Activated T-cell treated with anti-CD3 and anti-CD28 coated beads, Interleukin-2, amount 50 U/mL, for 4 hours (primary cell): ENCODE results near the gene MYO5B. TPM values are rescaled to one million over a fixed set of nuclear protein-coding genes. Genes with fewer than 3 reads are reported as not detected.

Source experiments
- ATAC-seq, 2 donors: fragments of 200-7000 bp; cut with Tn5 transposase; one replicate each; pipeline ENCODE4 v1.10.0; 2021
- DNase-seq: peaks from one replicate; pipeline ENCODE4 v3.0.0-alpha.2; 2020
- H3K27me3 Mint-ChIP-seq: one replicate; pipeline ENCODE4 v1.8.0; 2021; ENCODE audit warnings: low read depth, mixed read lengths
- H3K36me3 Mint-ChIP-seq: one replicate; pipeline ENCODE4 v1.8.0; 2022; ENCODE audit warnings: mixed read lengths; ENCODE audit not compliant: insufficient read depth
- H3K4me1 Mint-ChIP-seq: one replicate; pipeline ENCODE4 v1.8.0; 2021; ENCODE audit warnings: low read depth, mixed read lengths
- H3K4me3 Mint-ChIP-seq: one replicate; pipeline ENCODE4 v1.8.0; 2021; ENCODE audit warnings: mild to moderate bottlenecking, moderate library complexity, mixed read lengths
- H3K9me3 Mint-ChIP-seq: one replicate; pipeline ENCODE4 v1.8.0; 2021; ENCODE audit warnings: mixed read lengths
- total RNA-seq, 3 donors: library from RNA; stranded (reverse); gene quantifications; one replicate each; pipeline ENCODE4 v1.2.1, GENCODE V29; 2021

MYO5B gene
- total RNA-seq, 3 donors from 2014 or later = 0.13 to 0.14 (median 0.13) TPM

DNA sequence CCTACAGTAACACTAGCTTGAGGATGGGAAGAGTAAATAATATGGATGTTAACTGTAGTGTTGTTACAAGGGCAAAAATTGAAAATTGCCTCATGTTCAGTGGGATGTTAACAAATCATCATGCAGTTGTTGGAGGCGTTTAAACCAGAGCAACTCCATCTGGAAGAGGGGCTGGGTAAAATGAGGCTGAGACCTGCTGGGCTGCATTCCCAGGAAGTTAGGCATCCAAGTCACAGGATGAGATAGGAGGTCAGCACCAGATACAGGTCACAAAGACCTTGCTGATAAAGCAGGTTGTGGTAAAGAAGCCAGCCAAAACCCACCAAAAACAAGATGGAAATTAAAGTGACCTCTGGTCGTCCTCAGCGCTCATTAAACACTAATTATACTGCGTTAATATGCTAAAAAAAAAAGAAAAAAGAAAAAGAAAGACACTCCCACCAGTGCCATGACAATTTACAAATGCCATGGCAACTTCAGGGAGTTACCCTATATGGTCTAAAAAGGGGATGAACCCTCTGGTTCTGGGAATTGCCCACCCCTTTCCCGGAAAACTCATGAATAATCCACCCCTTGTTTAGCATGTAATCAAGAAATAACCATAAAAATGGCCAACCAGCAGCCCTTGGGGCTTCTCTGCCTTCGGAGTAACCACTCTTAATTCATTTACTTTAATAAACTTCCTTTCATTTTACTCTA, 101.4 kb downstream of the MYO5B start:
- DNase-seq (no peak), ATAC-seq (no peak)
- Mint-ChIP-seq H3K36me3 (no peaks in the 10 kb centered on the region), H3K4me1 (no peaks in the 10 kb centered on the region), H3K9me3 (no peaks in the 10 kb centered on the region), H3K4me3 (no peak overlapping the region), H3K27me3 (peaks cover 4% of the 10 kb centered on the region)

GRCh38 chr18:50092245-50092805, 102.6 kb downstream of the MYO5B start:
- H3K4me3 Mint-ChIP-seq = no peak overlapping the region
- ATAC-seq (no peak), DNase-seq (no peak)
- no peaks in the 10 kb centered on the region for H3K36me3 Mint-ChIP-seq
- H3K27me3 Mint-ChIP-seq = peaks cover 6% of the 10 kb centered on the region
- no peaks in the 10 kb centered on the region for H3K4me1 Mint-ChIP-seq
- no peaks in the 10 kb centered on the region for H3K9me3 Mint-ChIP-seq

- no peak for DNase-seq
- no peaks in the 10 kb centered on the region for H3K9me3 Mint-ChIP-seq
- no peak overlapping the region for H3K4me3 Mint-ChIP-seq
- H3K36me3 Mint-ChIP-seq = no peaks in the 10 kb centered on the region
- no peaks in the 10 kb centered on the region for H3K4me1 Mint-ChIP-seq
- H3K27me3 Mint-ChIP-seq = peaks cover 7% of the 10 kb centered on the region
- ATAC-seq = no peak
These were observed 103.3 kb downstream of the MYO5B start for GRCh38 chr18:50091509-50092244.

DNA sequence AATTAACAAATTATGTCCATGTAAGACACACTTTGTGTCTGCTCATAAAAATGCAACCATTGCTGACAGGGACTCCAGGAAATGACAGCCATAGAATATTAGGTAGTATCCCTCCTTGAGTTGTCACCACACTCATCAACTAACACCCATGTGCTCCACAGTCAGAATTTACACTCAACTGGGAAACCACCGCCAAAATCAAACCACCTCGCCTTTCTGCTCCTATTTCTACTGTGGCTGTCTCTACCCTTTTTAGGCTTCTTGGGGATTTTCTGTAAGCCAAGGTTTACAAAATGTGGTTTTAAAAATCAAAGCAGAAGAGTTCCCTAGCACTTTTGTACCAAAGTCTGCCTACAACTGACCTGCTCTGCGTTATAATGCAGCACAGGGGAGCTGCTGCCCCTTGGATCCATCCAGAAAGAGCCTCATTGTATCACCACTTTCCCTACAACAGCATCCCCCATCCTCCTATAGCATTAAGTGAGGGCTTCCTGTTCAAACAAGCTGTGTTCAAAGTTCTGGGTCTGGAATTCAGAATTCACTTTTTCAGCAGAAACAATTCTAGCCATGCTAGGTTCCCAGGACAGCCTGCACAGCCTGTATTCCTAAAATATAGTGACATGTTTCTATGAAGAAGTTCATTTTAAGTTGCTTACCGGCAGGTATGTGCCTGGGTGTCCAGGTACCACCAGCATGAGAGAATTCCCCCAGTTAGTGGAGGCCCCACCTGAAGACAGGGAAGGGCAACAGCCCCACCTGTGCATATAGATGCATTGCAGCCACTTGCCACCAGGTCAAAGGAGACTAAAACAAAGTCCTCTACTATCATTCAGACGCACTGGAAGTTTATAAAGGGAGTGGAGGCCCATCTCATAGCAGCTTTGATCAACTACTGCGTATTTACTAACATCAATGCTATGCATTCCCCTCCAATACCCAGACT, 104.3 kb downstream of the MYO5B start:
- no peaks in the 10 kb centered on the region for H3K36me3 Mint-ChIP-seq
- no peaks in the 10 kb centered on the region for H3K4me1 Mint-ChIP-seq
- no peaks in the 10 kb centered on the region for H3K9me3 Mint-ChIP-seq
- DNase-seq (no peak), ATAC-seq (no peak)
- H3K27me3 Mint-ChIP-seq = peaks cover 9% of the 10 kb centered on the region
- H3K4me3 Mint-ChIP-seq = no peak overlapping the region

DNA sequence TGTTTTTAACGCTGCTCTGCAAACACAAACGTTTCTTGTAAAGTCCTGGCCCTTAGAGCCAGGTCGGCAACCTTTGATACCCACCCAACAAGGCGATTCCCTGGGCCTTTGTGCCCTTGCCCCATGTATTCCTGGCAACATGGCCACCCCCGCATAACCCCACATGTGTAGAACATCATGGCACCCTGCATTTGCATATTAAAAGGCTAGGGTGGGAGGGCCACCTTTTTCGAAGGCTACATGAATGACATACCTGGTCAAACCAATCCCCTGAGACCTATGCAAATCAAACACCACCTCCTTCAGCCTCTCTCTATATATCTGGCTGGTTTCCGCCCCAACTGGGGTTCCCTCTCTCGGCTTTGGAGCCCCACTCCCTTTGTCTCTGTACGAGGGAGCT, 105.2 kb downstream of the MYO5B start:
- Mint-ChIP-seq H3K9me3 (no peaks in the 10 kb centered on the region), H3K36me3 (no peaks in the 10 kb centered on the region), H3K4me1 (no peaks in the 10 kb centered on the region), H3K4me3 (no peak overlapping the region), H3K27me3 (peaks cover 9% of the 10 kb centered on the region)
- ATAC-seq (no peak), DNase-seq (no peak)

DNA sequence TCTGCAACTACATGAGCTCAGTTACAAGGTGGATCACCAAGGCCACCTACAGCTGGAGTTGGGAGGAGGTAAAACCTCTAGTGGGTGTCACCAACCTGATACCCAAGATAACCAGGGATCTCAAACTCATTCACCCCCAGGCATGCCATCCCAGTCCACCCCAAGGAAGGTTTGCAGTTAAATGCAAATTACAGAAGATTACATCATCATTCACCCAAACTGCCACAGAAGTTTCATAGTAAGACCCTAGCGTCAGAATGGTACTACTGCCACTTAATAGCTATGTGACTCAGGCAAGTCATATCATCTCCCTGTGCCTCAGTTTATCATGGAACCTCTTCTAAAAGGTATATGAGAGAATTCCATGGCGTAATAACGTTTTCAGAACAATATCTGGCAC, 111.2 kb downstream of the MYO5B start:
- Mint-ChIP-seq H3K4me1 (no peaks in the 10 kb centered on the region), H3K9me3 (no peaks in the 10 kb centered on the region), H3K27me3 (peaks cover 21% of the 10 kb centered on the region), H3K36me3 (no peaks in the 10 kb centered on the region), H3K4me3 (no peak overlapping the region)
- ATAC-seq (no peak), DNase-seq (no peak)

- DNase-seq = no peak
- H3K4me3 Mint-ChIP-seq = no peak overlapping the region
- ATAC-seq = no peak
- H3K36me3 Mint-ChIP-seq = no peaks in the 10 kb centered on the region
- peaks cover 2% of the 10 kb centered on the region for H3K4me1 Mint-ChIP-seq
- H3K27me3 Mint-ChIP-seq = peaks cover 14% of the 10 kb centered on the region
- H3K9me3 Mint-ChIP-seq = no peaks in the 10 kb centered on the region
These were observed 113.9 kb downstream of the MYO5B start for GRCh38 chr18:50080932-50081560.

GRCh38 chr18:50080316-50080715, 114.6 kb downstream of the MYO5B start:
- peaks cover 8% of the 10 kb centered on the region for H3K4me1 Mint-ChIP-seq
- H3K9me3 Mint-ChIP-seq = no peaks in the 10 kb centered on the region
- DNase-seq (no peak), ATAC-seq (no peak)
- peaks cover 15% of the 10 kb centered on the region for H3K27me3 Mint-ChIP-seq
- no peak overlapping the region for H3K4me3 Mint-ChIP-seq
- H3K36me3 Mint-ChIP-seq = no peaks in the 10 kb centered on the region

DNA sequence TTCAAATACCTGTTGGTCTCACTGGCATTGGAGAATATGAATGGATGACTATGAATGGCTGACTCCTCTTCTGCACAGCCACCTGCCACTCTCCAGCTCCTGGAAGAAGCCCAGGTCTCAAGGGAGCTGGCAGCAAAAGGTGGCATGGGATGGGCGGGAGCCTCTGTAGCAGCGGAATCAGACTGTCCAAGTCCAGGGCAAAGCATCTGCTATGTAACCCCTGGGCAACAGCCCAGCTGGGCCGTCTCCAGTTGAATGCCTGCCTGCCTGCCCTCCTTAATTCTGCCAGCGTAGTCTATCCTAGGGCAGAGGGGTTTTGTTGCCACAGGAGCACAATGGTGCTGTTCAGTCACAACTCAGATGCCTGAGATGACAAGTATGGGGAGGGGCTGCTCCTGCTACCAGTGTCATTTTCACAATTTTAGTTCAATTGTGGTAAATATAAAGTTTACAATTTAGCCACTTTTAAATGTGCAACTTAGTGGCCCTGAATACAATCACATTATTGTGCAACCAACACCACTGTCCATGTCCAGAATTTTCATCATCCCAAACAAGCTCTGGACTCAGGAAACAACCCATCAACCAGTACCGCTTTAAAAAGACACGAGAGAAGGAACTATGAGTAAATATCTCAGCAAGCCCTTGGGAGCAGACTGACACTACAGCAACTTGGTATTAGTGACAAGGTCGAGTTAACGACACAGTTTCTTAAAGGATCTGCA, 115.2 kb downstream of the MYO5B start:
- H3K9me3 Mint-ChIP-seq = no peaks in the 10 kb centered on the region
- H3K27me3 Mint-ChIP-seq = peaks cover 15% of the 10 kb centered on the region
- no peak for ATAC-seq
- H3K4me3 Mint-ChIP-seq = no peak overlapping the region
- H3K36me3 Mint-ChIP-seq = no peaks in the 10 kb centered on the region
- no peak for DNase-seq
- peaks cover 8% of the 10 kb centered on the region for H3K4me1 Mint-ChIP-seq

- DNase-seq (no peak), ATAC-seq (no peak)
- H3K4me3 Mint-ChIP-seq = no peak overlapping the region
- no peaks in the 10 kb centered on the region for H3K36me3 Mint-ChIP-seq
- no peaks in the 10 kb centered on the region for H3K9me3 Mint-ChIP-seq
- H3K4me1 Mint-ChIP-seq = peaks cover 8% of the 10 kb centered on the region
- peaks cover 13% of the 10 kb centered on the region for H3K27me3 Mint-ChIP-seq
These were observed 118.7 kb downstream of the MYO5B start for GRCh38 chr18:50076277-50076676.

GRCh38 chr18:50075772-50076171, 119.2 kb downstream of the MYO5B start:
- Mint-ChIP-seq H3K9me3 (no peaks in the 10 kb centered on the region), H3K4me3 (no peak overlapping the region), H3K36me3 (no peaks in the 10 kb centered on the region), H3K4me1 (peaks cover 8% of the 10 kb centered on the region), H3K27me3 (peaks cover 13% of the 10 kb centered on the region)
- ATAC-seq (no peak), DNase-seq (no peak)

- H3K4me1 Mint-ChIP-seq = peaks cover 8% of the 10 kb centered on the region
- H3K9me3 Mint-ChIP-seq = no peaks in the 10 kb centered on the region
These were observed 120.5 kb downstream of the MYO5B start for GRCh38 chr18:50074404-50074803.

DNA sequence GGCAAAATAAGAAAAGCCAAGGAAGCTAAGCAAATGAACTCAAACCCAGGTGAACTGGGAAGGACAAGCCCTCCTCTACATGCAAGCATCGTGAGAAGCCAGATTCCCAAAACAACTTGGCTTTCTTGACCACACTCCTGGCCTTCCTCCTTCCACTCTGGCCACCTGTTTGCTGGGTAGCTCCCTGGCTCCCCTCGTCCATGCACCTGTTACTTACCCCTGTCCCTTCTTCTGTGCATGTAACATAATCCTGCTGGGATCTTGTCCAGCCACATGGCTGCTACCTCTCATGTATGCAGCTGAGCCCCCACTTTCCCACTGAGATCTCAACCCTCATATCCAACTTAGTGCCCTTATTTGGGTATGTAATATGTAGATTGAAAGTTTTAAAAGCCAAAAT, 121.6 kb downstream of the MYO5B start:
- Mint-ChIP-seq H3K4me3 (no peak overlapping the region), H3K36me3 (no peaks in the 10 kb centered on the region), H3K27me3 (peaks cover 7% of the 10 kb centered on the region), H3K9me3 (no peaks in the 10 kb centered on the region), H3K4me1 (peaks cover 8% of the 10 kb centered on the region)
- no peak for ATAC-seq
- DNase-seq = no peak

More at GRCh38 chr18:50074404-50074803, 120.5 kb downstream of the MYO5B start:
- Mint-ChIP-seq H3K36me3 (no peaks in the 10 kb centered on the region), H3K4me3 (no peak overlapping the region), H3K27me3 (peaks cover 7% of the 10 kb centered on the region)
- ATAC-seq (no peak), DNase-seq (no peak)
